Panc1 (cell line): ENCODE data around the gene GTF2H1.

Experiments
- CTCF ChIP-seq: fragments of 450-650 bp; IDR thresholded peaks from 2 replicates; pipeline ENCODE4 v1.5.1; 2017; ENCODE audit warnings: mild to moderate bottlenecking
- POLR2AphosphoS5 ChIP-seq: IDR thresholded peaks from 2 replicates; pipeline ENCODE4 v1.6.1; 2012; ENCODE audit warnings: mild to moderate bottlenecking, low read depth, low read length, moderate library complexity
- SIN3A ChIP-seq: IDR thresholded peaks from 2 replicates; pipeline ENCODE4 v1.6.1; 2012; ENCODE audit warnings: low read depth, mild to moderate bottlenecking, low read length, moderate library complexity, borderline replicate concordance; ENCODE audit not compliant: insufficient read depth
- TCF7L2 ChIP-seq: IDR thresholded peaks from 2 replicates; pipeline ENCODE4 v1.6.1; 2011; ENCODE audit warnings: mild to moderate bottlenecking, low read depth, low read length, inconsistent platforms
- TF ChIP-seq, protein P1 (sequence below), 2 experiments: IDR thresholded peaks; 2 replicates each; pipeline ENCODE4 v1.6.1; 2011 to 2012; ENCODE audit warnings: low read depth in 2 of 2, control low read depth in 1 of 2, low read length in 1 of 2, mild to moderate bottlenecking in 1 of 2, moderate library complexity in 1 of 2; ENCODE audit not compliant: insufficient read depth in 1 of 2

- no peak for TF ChIP-seq CTCF
- TF ChIP-seq SIN3A: no peak
- no peak for TF ChIP-seq TCF7L2
- no peak for TF ChIP-seq POLR2AphosphoS5
- TF ChIP-seq, protein P1, sequence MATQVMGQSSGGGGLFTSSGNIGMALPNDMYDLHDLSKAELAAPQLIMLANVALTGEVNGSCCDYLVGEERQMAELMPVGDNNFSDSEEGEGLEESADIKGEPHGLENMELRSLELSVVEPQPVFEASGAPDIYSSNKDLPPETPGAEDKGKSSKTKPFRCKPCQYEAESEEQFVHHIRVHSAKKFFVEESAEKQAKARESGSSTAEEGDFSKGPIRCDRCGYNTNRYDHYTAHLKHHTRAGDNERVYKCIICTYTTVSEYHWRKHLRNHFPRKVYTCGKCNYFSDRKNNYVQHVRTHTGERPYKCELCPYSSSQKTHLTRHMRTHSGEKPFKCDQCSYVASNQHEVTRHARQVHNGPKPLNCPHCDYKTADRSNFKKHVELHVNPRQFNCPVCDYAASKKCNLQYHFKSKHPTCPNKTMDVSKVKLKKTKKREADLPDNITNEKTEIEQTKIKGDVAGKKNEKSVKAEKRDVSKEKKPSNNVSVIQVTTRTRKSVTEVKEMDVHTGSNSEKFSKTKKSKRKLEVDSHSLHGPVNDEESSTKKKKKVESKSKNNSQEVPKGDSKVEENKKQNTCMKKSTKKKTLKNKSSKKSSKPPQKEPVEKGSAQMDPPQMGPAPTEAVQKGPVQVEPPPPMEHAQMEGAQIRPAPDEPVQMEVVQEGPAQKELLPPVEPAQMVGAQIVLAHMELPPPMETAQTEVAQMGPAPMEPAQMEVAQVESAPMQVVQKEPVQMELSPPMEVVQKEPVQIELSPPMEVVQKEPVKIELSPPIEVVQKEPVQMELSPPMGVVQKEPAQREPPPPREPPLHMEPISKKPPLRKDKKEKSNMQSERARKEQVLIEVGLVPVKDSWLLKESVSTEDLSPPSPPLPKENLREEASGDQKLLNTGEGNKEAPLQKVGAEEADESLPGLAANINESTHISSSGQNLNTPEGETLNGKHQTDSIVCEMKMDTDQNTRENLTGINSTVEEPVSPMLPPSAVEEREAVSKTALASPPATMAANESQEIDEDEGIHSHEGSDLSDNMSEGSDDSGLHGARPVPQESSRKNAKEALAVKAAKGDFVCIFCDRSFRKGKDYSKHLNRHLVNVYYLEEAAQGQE (IDR thresholded peaks at IDR 0.05; ENCODE audit: insufficient read depth in 1 of 2, low read depth in 2 of 2, low read length in 1 of 2): no peak
Observed at GRCh38 chr11:18304745-18305144, 17.6 kb upstream of the GTF2H1 start.
